SK-N-SH (cell line): ENCODE results near the gene CSNK1E.

ENCODE experiments used
- CTCF ChIP-seq: fragments of 200-600 bp; sonication (generic); IDR thresholded peaks from 2 replicates; pipeline ENCODE4 v1.6.1; 2017; ENCODE audit warnings: antibody characterized with exemption, mild to moderate bottlenecking, moderate library complexity
- ELF1 ChIP-seq: IDR thresholded peaks from 2 replicates; pipeline ENCODE4 v1.4.0; 2012
- EZH2phosphoT487 ChIP-seq: fragments of 200-600 bp; sonication (generic); IDR thresholded peaks from 2 replicates; pipeline ENCODE4 v1.6.1; 2017; ENCODE audit warnings: low read depth, mixed run types, mild to moderate bottlenecking, antibody characterized with exemption, moderate library complexity, borderline replicate concordance
- MXI1 ChIP-seq: IDR thresholded peaks from 2 replicates; pipeline ENCODE4 v1.6.1; 2012; ENCODE audit warnings: mild to moderate bottlenecking, low read depth, low read length, improper control_type of control experiment
- POLR2AphosphoS5 ChIP-seq: IDR thresholded peaks from 2 replicates; pipeline ENCODE4 v1.6.1; 2012; ENCODE audit warnings: low read depth, low read length
- TAF1 ChIP-seq: IDR thresholded peaks from 2 replicates; pipeline ENCODE4 v1.6.1; 2012; ENCODE audit warnings: low read depth, mild to moderate bottlenecking, low read length, moderate library complexity, borderline replicate concordance

- TF ChIP-seq EZH2phosphoT487 = no peak
- no peak for TF ChIP-seq MXI1
- TF ChIP-seq POLR2AphosphoS5 = no peak
- no peak for TF ChIP-seq TAF1
- TF ChIP-seq CTCF = no peak
- no peak for TF ChIP-seq ELF1
These were observed 28.5 kb upstream of the CSNK1E start for GRCh38 chr22:38345782-38346181.
